ENCODE measurements around the gene GLIS1. TPM values are rescaled to one million over a fixed set of nuclear protein-coding genes. Genes with fewer than 3 reads are reported as not detected.

Gene GLIS1
- total and polyA plus RNA-seq, 2 donors (not counting 3 experiments of a cell fraction or from before 2014, with no cell fraction given): not detected

GRCh38 chr1:53532912-53533311 is 206.1 kb downstream of the GLIS1 start:
- ChIA-PET CTCF (no interaction called here), POLR2A (no interaction called here)
- Histone ChIP-seq H3K9ac (replicated peaks; ENCODE audit: extremely low read depth, insufficient read depth, low read length) (no peak overlapping the region), H3K4me3 (replicated peaks in 1 of 3; ENCODE audit: insufficient read depth in 1 of 3, low read depth in 1 of 3, low read length in 3 of 3) (no peak overlapping the region), H3K27me3 (ENCODE audit: control insufficient read depth in 2 of 2, insufficient read depth in 2 of 2, low read length in 2 of 2) (no peaks in the 10 kb centered on the region), H3K4me1 (ENCODE audit: control insufficient read depth, extremely low read depth, insufficient read depth, low read length) (no peaks in the 10 kb centered on the region), H4K20me1 (replicated peaks; ENCODE audit: control insufficient read depth, extremely low read depth, insufficient read depth, low read length) (no peaks in the 10 kb centered on the region), H3K4me2 (ENCODE audit: insufficient read depth, low read length) (no peak overlapping the region), H3K36me3 (ENCODE audit: control insufficient read depth in 2 of 2, extremely low read depth in 1 of 2, insufficient read depth in 2 of 2, low read length in 2 of 2) (no peaks in the 10 kb centered on the region), H3K9me1 (replicated peaks; ENCODE audit: control insufficient read depth, extremely low read depth, insufficient read depth, low read length) (no peaks in the 10 kb centered on the region), H3K27ac (ENCODE audit: insufficient read depth, low read depth, low read length) (no peak overlapping the region), H2AFZ (ENCODE audit: low read depth, low read length) (no peak overlapping the region), H3K79me2 (ENCODE audit: control insufficient read depth, insufficient read depth, low read length) (no peaks in the 10 kb centered on the region), H3K9me3 (replicated peaks; ENCODE audit: control insufficient read depth, insufficient read depth, low read length) (no peaks in the 10 kb centered on the region)
- DNase-seq (ENCODE audit: low read depth, low spot score) (no peak), FAIRE-seq (no peak)
- dilution Hi-C loops (cut with MboI; ENCODE audit: extremely low pct_ligation_motif_present, low sequenced_read_pairs) (no loop called here), intact Hi-C loops (cut with micrococcal nuclease) (no loop called here)
- TF ChIP-seq CTCF (IDR thresholded peaks at IDR 0.05; ENCODE audit: extremely low read depth in 1 of 2, insufficient read depth in 1 of 2, low read depth in 1 of 2, low read length in 2 of 2) (no peak), MAX (IDR thresholded peaks at IDR 0.05; ENCODE audit: insufficient read depth, insufficient read length) (no peak), POLR2AphosphoS5 (IDR thresholded peaks at IDR 0.05; ENCODE audit: insufficient read depth, low read depth, low read length) (no peak), MYC (IDR thresholded peaks at IDR 0.05; ENCODE audit: low read depth, low read length) (no peak), POLR2A (IDR thresholded peaks at IDR 0.05; ENCODE audit: low read depth, low read length) (no peak), GATA2 (IDR thresholded peaks at IDR 0.05; ENCODE audit: insufficient read depth, insufficient read length, low read depth, low read length) (no peak), EZH2 (IDR thresholded peaks at IDR 0.05; ENCODE audit: borderline replicate concordance, low read depth, low read length, severe bottlenecking) (no peak), JUN (IDR thresholded peaks at IDR 0.05; ENCODE audit: borderline replicate concordance, insufficient read depth, insufficient read length, low read depth) (no peak), FOS (IDR thresholded peaks at IDR 0.05; ENCODE audit: borderline replicate concordance, insufficient read depth, low read length) (no peak)
- BruUV-seq (replicated peaks): no TSS peak
